LoVo (cell line): ENCODE results near the gene DNAH11.
"Not testable (repeated sequence)": the region's sequence is repeated elsewhere in the genome, so short reads cannot be mapped to it uniquely, and the experiment has no call there.

ENCODE experiments used
- DNase-seq: peaks from one replicate; pipeline ENCODE4 v3.0.0-alpha.2; 2016; ENCODE audit warnings: low spot score

Gene DNAH11

DNA sequence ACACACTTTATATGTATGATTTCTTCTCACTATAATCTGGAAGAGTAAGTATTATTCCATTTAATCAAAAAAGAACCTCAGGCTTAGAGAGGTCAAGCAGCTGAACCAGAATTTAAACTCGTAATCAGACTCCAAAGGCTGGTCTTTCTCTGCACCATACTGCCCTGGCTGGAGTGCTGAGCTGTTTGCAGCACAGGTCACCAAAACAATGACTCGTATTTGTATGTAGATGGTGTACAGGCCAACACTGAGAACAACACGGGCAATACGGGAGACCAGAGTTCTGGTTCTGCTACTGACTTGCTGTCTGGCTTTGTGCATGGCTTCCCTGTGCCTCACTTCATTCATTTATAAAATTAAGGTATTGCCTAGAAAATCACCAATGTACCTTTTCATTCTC, 344.9 kb downstream of the DNAH11 start:
- DNase-seq = no peak

DNA sequence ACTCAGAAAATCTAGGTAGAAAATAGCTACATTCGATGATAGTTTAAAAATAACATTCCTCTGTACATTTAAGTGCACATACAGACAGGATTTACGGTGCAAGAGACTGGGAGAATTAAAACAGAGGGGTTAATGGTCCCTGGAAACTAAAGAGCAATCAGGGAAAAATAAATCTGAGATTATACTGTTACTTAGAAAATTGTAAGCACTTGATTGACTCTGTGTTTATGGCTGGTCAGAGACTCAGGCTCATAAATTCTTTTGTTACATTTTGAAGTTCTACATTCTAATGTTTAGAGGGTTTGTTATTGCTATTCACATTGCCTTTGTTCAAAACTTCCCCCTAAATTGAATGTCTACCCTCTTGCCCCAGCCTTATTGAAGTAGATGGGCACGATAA, 348.5 kb downstream of the DNAH11 start:
- no peak for DNase-seq

DNA sequence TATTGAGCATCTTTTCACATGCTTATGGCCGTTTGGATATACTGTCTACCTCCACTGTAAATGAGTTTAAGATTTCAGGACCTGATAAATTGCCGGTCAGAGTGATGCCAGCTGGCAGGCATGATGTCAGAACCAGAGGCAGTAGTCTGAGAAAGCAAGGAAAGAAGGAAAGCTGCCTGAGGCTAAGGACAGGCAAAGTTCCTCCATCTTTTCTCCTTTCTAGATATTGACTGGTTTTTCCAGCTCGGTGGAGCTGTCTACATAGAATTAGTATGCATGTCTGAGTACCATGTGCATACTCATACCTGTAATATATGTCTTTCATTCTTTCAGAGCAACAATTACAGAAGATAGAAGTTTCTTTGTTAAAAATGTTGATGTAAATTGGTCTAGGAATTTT, 350.6 kb downstream of the DNAH11 start:
- no peak for DNase-seq

DNA sequence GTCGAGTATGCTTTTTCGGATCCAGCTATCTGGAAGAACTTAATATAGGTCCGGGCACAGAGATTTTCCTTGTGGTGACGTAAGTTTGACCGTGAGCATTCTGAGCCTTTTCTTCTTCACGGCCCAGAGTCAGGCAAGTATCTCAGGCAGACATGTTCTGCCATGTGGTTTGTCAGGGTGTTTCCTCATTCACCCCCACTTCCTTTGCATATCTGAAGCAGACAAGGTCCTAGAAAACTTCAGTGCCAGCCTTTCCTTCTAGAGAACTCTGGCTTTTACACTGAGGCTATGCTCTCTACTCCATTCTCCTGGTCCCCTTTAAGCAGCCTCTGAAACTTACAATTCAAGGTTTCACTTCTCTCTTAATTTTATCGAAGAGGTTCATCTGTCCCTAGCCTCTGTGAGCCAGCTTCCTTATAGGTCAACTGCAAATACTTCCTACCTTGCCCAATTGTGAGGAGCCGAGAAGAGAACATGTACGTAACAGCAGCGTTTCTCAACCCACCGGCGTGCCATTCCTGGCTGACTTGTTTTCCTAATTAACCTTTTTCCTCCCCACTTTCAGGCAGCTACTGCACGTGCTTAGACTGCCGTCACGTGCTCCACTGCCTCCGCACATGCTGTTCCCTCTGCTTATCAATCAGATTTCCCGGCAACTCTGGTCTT, 355.6 kb downstream of the DNAH11 start:
- DNase-seq = no peak

DNA sequence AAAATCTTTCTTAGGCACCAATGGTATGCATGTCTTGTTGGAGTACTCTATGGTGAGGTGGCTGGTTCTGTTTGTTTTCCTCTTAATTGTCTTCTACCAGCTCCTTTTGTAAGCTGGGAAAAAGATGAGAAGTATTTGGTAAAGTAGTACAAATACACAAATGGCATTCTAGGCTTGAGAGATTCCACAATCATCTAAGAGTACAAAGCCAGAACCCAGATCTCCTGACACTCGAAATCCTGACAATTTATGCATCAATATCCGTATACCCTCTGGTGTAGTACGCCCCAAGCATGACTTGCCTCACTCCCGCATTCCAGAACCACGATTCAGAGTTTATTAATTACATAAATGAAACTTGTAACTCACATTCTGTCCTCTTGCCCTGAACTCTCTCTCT, 359.4 kb downstream of the DNAH11 start:
- DNase-seq = peak; percentile 26

DNA sequence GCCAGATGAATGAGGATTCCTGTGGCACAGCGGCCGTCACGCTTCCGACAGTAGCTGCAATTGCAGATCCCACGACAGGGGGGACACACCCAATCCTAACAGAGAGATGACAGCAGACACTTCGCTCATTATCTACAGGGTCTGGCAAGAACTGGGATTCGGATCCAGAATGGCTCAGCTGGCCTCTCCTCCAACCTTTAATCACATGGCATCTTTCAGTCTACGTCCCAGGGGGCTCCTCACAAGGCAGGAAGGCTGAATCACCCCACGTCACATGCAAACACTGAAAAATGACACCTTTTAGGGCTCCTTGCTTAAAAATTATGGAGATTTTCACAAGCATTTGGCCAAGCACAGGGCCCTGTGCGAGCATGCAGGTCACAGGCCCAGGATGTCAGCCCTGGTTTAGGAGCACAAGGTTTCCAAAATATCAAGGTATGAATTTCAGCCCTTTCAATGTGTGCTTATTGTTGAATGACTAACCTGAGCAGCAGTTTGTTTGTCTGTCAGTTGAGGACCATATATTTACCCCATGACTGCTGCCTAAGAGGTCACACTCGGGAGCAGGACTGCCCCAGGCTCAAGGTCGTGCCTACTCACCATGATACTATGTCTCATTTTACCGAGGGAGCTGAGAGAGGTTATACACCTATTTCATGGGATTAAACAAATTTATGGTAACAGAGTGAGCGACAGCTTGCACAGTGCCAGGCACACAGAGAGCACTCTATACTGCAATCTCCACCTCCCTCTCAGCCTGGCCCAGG, 360.4 kb downstream of the DNAH11 start:
- DNase-seq = no peak

DNA sequence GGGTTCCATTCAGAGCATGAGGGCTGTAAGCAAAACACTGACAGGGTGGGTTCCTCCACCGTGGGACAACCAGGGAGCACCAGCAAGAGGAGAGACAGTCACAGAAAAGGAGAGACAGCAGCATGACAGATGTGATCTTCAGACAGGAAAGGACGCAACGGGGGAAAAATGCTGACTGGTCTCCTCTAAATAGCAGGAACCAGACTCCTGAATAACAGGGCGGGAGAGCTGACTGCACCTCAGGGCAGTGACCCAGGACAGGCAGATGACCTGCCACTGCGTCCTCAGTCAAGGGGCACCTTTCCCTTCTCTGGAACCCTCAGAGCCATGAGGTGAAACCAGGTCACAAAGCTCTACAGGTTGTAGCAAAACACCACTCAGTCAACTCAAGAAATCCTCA, 365.9 kb downstream of the DNAH11 start:
- no peak for DNase-seq

DNA sequence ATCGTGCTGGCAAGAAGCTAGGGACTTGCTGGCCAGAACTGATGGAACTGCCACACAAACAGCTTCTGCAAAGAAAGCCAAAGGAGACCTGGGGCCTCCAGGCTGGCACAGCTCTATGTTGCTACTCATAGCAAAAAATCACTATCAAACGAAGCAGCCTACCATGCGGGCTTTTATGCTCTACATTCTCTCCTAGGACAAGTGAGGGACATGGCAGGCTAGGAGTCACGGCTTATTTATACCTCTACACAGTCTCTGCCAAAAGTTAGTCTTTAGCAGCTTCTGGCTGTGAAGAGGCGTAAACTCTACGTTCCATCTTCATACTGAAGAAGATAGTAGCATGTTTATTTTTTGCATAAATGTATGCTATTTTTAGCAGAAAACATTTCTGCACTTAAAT, 367.4 kb downstream of the DNAH11 start:
- DNase-seq = no peak

DNA sequence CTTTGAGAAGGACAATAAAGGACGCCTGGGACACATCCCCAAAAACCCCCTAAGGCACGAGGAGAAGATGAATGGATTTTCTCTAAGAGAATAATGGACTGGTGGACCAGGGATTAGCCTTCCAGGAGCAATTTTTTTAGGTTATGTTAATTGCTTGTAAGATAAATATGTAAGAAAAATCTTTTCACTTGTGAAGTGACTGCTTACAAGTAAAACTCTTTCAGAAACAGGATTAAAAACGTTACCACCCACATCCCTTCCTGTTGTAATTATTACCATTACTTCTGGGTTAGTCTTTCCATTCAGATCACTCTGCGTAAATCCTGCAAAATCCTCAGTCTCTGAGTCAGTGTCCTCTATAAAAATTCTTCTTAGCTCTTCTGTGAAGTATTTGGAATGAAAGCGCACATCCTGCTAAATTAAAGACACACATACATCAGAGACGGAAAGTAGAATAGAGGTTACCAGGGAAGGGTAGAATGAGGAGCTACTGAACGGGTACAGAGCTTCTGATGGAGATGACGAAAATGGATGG, 368.6 kb downstream of the DNAH11 start:
- DNase-seq = no peak

DNA sequence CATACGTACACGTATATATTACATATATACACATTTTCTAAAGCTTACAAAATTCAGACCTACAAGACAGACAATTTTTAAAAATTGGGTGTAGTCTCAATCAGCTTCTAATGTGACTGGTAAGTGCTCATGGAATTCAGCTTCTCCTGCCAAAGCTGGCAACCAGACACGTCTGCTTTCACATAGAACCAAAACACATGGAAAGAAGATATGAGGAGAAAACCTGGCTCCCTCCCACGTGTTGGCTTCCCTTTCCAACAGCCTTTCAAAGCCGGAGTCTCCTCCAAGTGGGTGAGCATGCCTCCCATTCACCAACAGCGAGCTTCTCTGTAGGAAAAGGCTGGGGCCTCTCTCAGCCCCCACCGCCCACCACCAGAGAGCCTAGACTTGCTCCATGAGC, 369.5 kb downstream of the DNAH11 start:
- no peak for DNase-seq

DNA sequence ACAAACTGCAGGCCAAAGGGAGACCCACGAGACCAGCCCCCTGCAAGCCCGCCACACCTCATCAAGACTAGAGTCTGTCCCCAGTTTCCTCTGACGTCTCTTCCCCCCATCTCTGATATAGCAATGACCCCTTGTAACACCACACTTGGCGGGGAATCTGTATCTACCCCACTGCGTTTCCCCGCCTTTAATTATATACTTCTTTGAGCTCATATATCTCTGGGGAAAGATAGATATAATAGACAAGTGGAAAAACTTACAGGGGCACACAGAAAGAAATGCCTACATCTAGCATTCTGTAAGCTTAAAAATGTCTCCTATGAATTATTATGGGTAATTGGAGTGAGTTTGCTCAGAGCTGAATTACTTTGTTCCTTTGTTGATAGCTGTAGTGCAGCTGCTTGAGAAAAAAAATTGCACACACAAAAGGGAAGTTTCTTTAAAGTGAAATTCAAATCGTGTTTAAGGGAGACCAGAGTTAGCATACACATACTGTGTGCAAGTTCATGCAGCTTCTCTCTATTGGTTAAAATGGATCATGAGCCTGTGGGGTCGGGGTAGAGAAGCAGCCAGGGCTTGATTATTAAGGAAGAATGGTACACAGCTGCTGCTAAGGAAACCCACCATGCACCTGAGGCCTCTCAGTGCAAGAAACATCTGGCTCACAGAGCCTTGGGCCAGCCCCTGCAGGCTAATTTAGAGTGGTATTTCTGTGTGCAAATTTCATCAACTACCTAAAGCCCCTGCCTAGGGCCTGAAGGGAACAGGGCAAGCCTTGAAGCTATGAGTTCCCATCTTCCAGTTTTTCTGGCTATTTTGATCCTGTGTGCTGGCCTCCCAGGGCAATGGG, 370.3 kb downstream of the DNAH11 start:
- DNase-seq = no peak

DNA sequence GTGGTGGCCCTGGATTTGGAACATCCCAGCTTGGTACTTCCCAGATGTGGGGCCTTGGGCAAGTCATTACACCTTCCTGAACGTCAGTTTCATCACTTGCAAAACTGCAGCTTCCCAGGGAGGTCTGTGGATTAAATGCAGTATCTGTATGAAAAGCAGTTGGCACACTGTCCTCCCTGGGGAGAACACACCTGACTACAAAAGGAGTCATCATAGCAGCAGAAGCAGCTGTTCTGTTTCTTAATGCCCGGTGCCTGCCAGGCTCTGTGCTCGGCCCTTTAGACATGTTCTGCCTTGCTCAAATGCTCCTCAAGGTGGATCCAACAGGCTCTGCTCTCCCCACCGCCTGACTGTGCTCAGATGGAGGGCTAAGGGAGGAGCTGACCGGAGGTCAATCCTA, 371.8 kb downstream of the DNAH11 start:
- no peak for DNase-seq

DNA sequence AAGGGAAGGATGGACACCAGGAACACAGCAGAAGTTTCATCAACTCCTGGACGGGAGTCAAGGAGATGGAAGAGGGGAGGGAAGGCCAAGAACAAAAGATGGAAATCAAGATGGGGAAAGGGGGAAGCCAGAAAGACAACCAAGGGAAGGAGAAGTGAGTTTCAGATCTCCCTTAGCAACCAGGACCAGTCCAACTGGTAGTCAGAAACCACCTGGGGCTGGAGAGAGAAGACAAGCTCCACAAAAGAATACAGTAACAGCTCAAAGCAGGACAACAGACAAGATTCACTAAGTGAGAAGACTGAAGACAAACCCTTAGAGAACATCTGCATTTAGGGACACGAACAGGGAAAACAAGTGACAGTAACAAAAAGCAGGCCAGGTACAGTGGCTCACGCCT, 372.3 kb downstream of the DNAH11 start:
- no peak for DNase-seq

DNA sequence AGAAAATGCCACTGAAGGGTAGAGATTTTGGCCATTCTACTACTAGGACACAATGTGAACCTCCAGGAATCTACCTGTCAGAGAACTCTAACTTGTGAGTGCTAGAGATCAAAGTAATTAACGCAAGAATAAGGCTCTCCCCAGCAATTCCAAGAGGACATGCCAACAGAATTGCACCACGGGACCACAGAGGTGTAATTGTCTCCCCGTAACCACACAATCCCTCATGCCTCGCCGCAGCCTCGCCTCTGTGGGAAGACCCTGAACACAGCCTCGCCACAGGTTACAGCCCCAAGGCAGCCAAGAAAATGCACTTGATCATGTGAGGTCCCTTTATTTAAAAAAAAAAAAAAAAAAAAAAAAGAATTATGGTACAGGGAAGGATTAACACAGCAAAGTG, 373.3 kb downstream of the DNAH11 start:
- no peak for DNase-seq

DNA sequence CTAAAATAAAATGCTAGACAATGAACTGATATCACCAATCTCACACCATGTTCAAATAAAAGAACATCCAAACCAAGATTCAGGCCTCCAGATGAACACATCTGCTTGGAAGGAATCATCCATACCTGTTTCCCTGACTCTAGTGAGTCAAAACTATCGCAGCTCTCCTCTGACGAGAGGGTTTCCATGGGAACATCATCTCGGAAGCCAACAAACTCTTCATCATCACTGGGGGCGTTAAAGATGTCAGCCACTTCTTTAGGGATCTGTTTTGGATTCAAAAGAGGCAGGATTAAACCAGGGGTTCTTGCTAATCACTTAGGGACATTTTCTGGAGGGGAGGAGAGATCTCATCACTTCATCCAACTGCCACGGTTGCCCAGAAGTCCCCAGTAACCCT, 373.8 kb downstream of the DNAH11 start:
- no peak for DNase-seq

DNA sequence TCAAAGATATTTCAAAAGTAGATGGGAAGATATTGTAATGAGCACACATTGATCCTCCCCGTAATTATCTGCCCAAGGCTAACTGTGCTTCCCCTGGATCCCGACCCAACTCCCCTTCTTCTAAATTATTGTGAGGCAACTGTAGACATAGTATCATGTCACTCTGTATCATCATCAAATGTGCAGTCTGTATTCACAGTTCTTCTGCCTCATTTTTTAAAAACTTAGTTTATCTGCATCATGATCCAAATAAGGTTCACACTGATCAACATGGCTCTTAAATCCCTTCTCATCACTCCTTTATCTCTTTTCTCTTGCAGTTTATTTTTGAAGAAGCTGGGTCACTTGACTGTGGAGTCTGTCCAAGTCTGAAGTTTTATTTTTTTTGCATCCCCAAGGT, 375.4 kb downstream of the DNAH11 start:
- DNase-seq = no peak

DNA sequence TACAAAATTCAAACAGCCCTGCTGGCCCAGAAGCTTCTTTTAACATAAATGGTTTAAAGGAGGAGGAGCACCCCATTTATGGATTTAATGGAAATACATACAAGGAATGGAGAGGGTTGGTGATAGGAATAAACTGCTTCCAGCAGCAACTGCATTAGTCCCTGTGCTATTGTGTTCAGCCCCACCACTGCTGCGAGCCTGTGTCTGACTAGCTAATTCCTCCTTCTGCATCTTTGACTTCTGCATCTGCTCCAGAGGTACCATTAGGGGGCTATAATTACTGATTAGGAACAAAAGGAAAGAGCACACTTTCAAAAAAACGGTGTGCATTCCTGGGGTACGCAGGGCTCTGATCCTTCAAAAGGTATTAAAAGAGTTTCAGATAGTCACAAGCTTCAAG, 378.1 kb downstream of the DNAH11 start:
- DNase-seq = no peak

DNA sequence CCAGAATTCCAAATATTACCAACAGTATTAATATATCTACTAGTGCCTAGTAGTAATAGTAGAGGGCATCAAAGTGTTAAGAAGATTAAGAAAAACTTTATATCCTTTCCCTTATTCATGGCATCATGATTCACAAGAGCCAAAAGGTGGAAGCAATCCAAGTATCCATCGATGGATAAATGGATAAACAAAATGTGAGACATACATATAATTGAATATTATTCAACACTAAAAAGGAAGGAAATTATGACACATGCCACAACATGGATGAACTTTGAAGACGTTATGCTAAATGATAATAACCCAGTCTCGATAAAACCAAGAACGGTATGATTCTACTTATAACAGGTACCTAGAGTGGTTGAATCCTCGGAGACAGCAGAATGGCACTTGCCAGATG, 379.8 kb downstream of the DNAH11 start:
- DNase-seq = no peak

DNA sequence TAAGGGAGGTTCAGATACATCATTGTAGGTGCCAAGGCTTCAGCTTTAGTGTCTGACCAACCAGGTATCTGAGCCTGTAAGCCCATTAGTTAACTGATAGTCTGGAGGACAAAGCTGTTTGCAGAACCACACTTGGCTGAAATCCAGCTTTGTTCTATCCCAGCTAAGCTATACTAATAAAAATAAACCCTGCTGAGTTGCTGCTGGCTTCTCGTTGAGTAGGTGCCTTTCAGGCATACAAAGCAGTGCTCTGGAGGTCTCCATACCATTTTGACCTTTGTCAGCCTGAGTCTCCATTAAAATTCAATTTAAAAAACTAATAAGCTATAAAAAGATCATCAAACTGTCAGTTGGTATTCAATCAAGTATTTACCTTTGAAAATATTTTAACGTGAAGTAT, 380.8 kb downstream of the DNAH11 start:
- DNase-seq = peak; percentile 42

DNA sequence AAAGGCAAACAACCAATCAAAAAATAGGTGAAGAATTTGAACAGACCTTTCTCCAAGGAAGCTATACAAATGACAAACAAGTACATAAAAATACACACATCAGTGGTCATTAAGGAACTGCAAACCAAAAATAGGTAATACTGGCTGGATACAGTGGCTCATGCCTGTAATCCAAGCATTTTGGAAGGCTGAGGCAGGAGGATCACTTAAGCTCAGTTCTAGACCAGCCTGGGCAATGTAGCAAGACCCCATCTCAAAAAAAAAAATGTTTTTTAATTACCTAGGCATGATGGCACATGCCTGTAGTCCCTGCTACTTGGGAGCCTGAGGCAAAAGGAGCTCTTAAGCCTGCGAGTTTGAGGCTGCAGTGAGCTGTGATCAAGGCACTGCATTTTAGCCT, 383.6 kb downstream of the DNAH11 start:
- DNase-seq = no peak

DNA sequence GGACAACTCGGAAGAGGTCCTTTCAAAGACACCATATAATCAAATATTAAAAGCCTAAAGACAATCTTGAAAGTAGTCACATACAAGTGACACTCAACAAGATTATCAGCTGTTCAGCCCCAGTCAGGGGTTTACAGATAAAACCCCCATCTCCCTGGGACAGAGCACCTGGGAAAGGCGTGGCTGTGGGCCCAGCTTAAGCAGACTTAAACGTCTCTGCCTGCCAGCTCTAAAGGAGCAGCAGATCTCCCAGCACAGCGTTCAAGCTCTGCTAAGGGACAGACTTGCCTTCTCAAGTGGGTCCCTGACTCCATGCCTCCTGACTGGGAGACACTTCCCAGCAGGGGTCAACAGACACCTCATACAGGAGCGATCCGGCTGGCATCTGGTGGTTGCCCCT, 384.9 kb downstream of the DNAH11 start:
- no peak for DNase-seq

DNA sequence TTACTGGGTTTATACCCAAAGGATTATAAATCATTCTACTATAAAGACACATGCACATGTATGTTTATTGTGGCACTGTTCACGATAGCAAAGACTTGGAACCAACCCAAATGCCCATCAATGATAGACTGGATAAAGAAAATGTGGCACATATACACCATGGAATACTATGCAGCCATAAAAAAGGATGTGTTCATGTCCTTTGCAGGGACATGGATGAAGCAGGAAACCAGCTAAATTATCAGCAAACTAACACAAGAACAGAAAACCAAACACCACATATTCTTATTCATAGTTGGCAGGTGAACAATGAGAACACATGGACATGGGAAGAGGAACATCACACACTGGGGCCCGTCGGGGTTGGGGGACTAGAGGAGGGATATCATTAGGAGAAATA, 390.5 kb downstream of the DNAH11 start:
- not testable (repeated sequence) for DNase-seq

DNA sequence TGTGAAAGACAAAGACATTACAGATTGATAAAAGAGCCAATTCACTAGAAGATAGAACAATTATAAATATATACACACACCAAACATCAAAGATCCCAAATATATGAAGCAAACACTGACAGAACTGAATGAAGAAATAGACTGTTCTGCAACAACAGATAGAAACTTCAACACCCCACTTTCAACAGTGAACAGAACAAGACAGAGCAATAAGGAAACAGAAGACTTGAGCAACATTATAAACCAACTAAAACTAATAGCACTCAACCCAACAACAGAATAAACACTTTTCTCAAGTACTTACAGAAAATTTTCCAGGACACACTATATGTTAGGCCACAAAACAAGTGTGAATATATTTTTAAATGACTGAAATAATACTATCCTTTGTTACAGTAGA, 392.0 kb downstream of the DNAH11 start:
- no peak for DNase-seq
